ENCODE data around the gene PLCL1. TPM values are rescaled to one million over a fixed set of nuclear protein-coding genes. Genes with fewer than 3 reads are reported as not detected.

PLCL1 gene
- total RNA-seq, 1 donor from 2014 or later: 0.08 TPM

- Histone ChIP-seq H3K27me3 (ENCODE audit: control insufficient read depth, insufficient read depth, low read length) (no peaks in the 10 kb centered on the region), H3K36me3 (ENCODE audit: control insufficient read depth, insufficient read depth, low read length) (no peaks in the 10 kb centered on the region), H3K4me3 (ENCODE audit: low read depth, low read length) (no peak overlapping the region)
- TF ChIP-seq CTCF (IDR thresholded peaks at IDR 0.05; ENCODE audit: insufficient read depth, low read length, poor library complexity, severe bottlenecking): no peak
- no peak for DNase-seq (ENCODE audit: low read depth)
Observed at GRCh38 chr2:197858607-197859140, 54.3 kb downstream of the PLCL1 start.

- no peaks in the 10 kb centered on the region for H3K36me3 ChIP-seq (ENCODE audit: control insufficient read depth, insufficient read depth, low read length)
- no peak for TF ChIP-seq CTCF (IDR thresholded peaks at IDR 0.05; ENCODE audit: insufficient read depth, low read length, poor library complexity, severe bottlenecking)
- no peaks in the 10 kb centered on the region for H3K27me3 ChIP-seq (ENCODE audit: control insufficient read depth, insufficient read depth, low read length)
- no peak for DNase-seq (ENCODE audit: low read depth)
- no peak overlapping the region for H3K4me3 ChIP-seq (ENCODE audit: low read depth, low read length)
Observed at GRCh38 chr2:197862246-197862955, 58.0 kb downstream of the PLCL1 start.

DNA sequence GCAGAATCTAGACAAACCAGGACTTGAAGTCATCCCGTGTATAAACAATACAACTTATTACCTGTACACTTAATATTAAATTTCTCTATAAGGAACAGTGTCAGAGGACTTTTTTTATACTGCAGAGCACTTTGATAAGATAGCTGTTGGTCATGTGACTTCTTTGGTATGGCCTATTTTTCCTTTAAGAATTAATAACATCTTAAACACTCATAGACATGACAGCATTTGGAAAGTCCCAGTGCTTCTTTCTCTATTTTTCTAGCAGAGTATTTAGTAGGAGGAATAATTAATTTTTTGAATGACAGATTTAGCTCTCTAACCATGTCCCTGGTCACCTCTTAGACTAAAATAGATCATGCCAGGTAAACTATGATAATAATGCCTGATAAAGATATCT is 59.4 kb downstream of the PLCL1 start:
- TF ChIP-seq CTCF (IDR thresholded peaks at IDR 0.05; ENCODE audit: insufficient read depth, low read length, poor library complexity, severe bottlenecking): no peak
- Histone ChIP-seq H3K36me3 (ENCODE audit: control insufficient read depth, insufficient read depth, low read length) (no peaks in the 10 kb centered on the region), H3K27me3 (ENCODE audit: control insufficient read depth, insufficient read depth, low read length) (no peaks in the 10 kb centered on the region), H3K4me3 (ENCODE audit: low read depth, low read length) (no peak overlapping the region)
- DNase-seq (ENCODE audit: low read depth): no peak

- H3K4me3 ChIP-seq (ENCODE audit: low read depth, low read length): no peak overlapping the region
- DNase-seq (ENCODE audit: low read depth): no peak
- no peaks in the 10 kb centered on the region for H3K36me3 ChIP-seq (ENCODE audit: control insufficient read depth, insufficient read depth, low read length)
- no peak for TF ChIP-seq CTCF (IDR thresholded peaks at IDR 0.05; ENCODE audit: insufficient read depth, low read length, poor library complexity, severe bottlenecking)
- no peaks in the 10 kb centered on the region for H3K27me3 ChIP-seq (ENCODE audit: control insufficient read depth, insufficient read depth, low read length)
Observed at GRCh38 chr2:197866455-197866854, 62.1 kb downstream of the PLCL1 start.

GRCh38 chr2:197867033-197867432 is 62.6 kb downstream of the PLCL1 start:
- no peak for DNase-seq (ENCODE audit: low read depth)
- Histone ChIP-seq H3K4me3 (ENCODE audit: low read depth, low read length) (no peak overlapping the region), H3K36me3 (ENCODE audit: control insufficient read depth, insufficient read depth, low read length) (no peaks in the 10 kb centered on the region), H3K27me3 (ENCODE audit: control insufficient read depth, insufficient read depth, low read length) (no peaks in the 10 kb centered on the region)
- no peak for TF ChIP-seq CTCF (IDR thresholded peaks at IDR 0.05; ENCODE audit: insufficient read depth, low read length, poor library complexity, severe bottlenecking)

DNA sequence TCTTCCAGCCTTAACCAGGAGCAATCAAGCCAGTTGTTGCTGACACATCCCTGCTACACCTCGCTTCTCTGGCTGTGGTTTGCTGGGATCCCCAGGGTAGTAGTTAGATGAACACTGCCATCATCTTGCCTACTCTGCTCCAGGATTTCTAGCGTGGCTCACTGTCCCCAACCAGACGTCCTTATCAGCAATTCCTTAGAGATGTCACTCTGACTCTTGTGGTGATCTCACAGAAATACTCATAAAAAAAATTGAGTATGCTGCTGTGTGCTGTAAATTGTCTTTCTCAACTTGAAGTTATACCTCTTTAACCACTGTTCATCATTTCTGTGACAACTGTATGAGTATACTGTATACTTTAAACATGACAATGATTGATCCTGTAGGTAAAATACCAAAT is 63.2 kb downstream of the PLCL1 start:
- no peaks in the 10 kb centered on the region for H3K27me3 ChIP-seq (ENCODE audit: control insufficient read depth, insufficient read depth, low read length)
- H3K36me3 ChIP-seq (ENCODE audit: control insufficient read depth, insufficient read depth, low read length): no peaks in the 10 kb centered on the region
- no peak for DNase-seq (ENCODE audit: low read depth)
- TF ChIP-seq CTCF (IDR thresholded peaks at IDR 0.05; ENCODE audit: insufficient read depth, low read length, poor library complexity, severe bottlenecking): no peak
- no peak overlapping the region for H3K4me3 ChIP-seq (ENCODE audit: low read depth, low read length)

All from kidney epithelial cell (primary cell).